HG03095 (cell line): ENCODE measurements around the gene FARP2.
A peak's percentile ranks its signal among the peaks of the same experiment; 100 is the strongest.

ENCODE experiments used
- ATAC-seq: cut with Tn5 transposase; IDR thresholded peaks from one replicate; pipeline ENCODE4 v1.9.1; 2021; ENCODE audit warnings: moderate library complexity; ENCODE audit not compliant: unreplicated experiment

FARP2 gene

DNA sequence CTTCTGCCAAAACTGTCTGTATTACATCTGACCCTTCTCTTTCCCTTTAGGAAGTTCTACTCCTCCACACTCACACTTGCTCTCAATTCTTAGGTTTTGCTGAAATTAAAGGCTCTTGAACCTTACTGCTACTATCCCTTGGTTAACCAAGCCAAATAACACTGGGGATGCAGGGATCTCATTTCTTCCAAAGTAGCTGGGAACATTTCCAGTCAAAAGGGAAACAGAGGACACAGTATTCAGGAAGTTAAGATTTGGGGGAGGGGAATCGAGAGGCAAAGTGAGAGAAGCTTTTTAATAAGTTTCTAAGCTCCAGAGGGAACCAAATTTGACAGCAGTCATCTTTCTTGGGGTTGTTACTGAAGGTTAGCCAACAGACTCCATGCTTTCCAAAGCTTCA lies 34.2 kb upstream of the FARP2 start:
- no peak for ATAC-seq

- no peak for ATAC-seq
These were observed 32.3 kb upstream of the FARP2 start for GRCh38 chr2:241323778-241324177.

DNA sequence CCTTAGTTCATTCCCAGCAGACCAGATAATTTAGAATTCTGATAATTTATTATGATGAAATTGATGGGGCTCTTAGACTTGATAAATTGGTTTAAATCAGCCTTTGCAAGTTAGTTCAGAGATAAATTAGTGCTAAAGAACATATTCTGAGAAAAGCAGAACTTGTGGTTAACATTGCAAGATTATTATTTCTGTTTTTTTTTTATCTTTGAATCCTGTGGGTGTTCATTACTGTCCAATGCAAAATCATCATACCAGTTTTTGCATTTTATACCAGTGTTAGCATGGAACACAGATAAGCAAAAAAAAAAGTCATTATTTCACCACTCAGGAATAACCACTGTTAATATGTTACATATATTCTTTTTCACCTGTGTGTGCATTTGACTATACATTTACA lies 31.3 kb upstream of the FARP2 start:
- no peak for ATAC-seq

DNA sequence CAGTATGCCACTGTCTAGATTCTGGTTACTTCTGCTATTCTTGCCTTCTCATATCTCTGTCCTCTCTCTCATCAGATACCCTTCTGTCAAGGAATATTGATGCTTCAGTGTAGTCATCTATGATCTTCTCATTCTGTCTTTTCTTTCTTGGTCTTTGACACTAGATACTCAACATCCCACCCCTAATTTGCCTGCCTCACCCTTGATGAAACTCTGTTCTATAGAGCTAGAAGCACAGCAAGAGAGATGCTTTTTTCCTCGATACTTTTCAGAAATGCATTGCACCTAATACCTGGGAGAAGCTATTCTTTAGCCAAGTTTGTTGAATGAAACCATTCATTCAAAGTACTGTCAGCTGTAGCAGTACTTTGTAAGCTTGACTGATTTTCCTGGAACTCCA lies 30.8 kb upstream of the FARP2 start:
- no peak for ATAC-seq

DNA sequence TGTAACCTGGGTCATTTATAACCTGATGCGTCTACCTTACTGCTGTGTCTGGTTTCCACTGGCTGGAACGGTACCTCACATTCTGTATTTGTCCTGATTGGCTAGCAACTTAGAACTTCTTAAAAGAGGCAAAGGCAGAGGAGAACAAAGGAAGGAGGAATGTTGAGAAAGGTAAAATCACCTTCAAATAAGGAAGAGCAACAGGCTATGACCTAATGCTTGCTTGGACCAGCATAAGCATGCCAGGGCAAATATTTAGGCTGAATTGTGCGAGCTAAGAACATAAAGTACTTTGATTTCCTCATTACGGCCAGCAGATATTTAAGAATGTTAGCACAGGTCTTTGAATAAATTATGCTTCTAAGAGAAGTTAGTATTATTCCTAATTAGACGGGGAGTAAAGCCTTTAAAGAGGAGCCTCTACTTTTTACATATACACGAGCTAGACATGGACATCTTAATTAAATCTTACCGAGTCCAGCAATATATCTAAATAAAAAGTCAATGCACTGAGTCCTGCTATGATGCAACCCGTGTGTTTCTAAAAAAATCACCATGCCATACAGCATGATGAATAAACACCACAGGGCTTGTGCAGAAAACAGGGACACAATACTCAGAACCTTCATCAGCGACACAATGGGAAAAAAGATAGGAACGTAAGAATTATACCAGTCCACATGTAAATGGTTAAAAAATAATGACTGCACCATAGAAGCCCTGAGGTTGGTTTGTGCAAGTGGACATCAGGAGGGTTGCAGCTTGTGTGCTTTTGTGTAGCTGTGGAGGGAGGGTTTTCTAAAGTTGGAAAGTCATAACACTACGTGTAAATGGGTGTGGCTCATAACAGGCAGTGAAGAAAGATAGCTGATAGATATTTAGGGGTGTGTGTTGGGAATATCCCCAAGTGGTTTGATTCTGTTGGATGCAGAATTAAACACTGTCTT lies 26.1 kb upstream of the FARP2 start:
- ATAC-seq = no peak

DNA sequence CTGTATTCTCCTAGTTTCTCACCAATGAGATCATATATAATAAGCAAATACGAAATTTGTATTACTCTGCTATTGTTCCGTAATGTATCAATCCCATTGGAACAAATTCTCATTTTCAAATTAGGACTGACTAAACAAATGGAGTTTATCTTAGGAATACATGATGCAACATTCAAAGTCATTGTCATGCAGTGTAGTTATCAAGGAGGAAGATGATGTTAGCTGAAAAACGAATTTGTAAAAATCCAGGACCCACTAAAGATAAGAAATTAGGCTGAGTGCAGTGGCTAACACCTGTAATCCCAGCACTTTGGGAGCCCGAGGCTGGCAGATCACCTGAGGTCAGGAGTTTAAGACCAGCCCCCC lies 25.5 kb upstream of the FARP2 start:
- no peak for ATAC-seq

DNA sequence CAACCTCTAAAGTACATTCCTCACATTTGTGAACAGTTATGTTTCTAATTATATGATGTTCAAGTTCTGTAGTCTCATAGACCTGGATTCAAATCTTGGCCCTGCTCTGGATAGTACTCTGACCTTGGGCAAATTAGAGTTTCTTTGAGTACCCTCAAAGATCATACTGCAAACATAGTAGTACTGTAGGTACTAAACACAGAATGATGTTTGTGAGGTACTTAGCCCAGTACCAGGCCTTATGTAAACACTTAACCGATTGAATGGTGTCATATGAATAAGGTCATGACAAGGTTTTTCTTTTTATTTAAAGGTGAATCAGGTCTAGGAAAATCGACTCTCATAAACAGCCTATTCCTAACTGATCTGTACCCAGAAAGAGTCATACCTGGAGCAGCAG lies 21.3 kb upstream of the FARP2 start:
- ATAC-seq = no peak

DNA sequence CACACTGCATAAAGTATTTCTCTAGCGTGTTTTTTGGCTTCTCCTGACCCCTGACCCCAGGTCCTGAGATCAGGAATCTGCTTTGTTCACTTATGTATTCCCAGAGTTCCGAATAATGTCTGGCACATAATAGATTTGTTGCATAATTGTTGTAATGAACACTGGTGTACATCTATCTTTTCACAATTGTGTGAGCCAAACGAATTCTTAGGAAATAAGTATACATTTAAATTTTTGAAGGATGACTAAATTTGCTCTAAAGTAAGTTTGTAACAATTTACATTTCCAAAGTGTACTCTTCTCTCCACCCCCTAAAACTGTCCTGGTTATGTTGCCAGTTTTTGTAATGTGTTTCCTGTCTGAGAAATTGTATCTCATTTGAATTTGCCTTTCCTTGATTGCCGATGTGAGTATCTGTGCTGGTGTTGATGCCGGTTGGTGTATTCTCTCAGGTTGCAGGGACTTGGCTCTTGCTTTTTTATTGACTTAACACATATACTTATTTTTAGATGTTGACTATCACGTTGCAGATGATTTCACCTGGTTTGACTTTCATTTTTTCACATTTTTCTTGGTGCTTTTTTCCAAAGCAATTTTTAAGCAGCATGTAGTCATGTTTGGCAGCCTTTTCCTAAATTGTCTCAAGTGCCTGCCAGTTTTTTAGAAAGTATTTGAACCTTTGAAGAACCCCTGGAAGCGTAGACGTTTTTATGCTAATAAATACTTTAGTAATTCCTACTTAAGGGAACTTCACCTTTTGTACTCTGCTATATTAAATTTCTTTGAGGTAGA lies 16.1 kb upstream of the FARP2 start:
- ATAC-seq = no peak

- no peak for ATAC-seq
These were observed 15.4 kb upstream of the FARP2 start for GRCh38 chr2:241340631-241341163.

GRCh38 chr2:241344925-241345651 lies 11.0 kb upstream of the FARP2 start:
- no peak for ATAC-seq

DNA sequence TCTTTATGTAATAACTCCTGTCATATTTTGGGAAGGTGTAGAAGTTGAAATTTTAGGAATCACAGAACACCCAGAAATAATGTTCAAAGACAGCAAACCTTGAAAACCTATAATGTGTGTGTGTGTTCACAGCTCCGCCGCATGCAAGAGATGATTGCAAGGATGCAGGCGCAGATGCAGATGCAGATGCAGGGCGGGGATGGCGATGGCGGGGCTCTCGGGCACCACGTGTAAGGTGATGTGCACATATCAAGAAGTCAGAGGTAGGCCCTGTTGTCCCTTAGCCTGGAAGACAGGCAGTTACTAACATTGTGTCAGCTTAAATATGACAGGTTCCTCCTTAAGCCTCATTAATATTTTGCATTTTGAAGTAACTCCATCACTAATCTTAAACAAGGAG lies 6.1 kb upstream of the FARP2 start:
- ATAC-seq = no peak

GRCh38 chr2:241350530-241350877 lies 5.6 kb upstream of the FARP2 start:
- no peak for ATAC-seq

GRCh38 chr2:241350878-241351639 lies 5.0 kb upstream of the FARP2 start:
- ATAC-seq = no peak

- no peak for ATAC-seq
These were observed 4.4 kb upstream of the FARP2 start for GRCh38 chr2:241351640-241352031.

GRCh38 chr2:241352227-241352626 lies 3.9 kb upstream of the FARP2 start:
- no peak for ATAC-seq

GRCh38 chr2:241354668-241355658 lies 1.1 kb upstream of the FARP2 start:
- no peak for ATAC-seq

- no peak for ATAC-seq
These were observed 781 bp downstream of the FARP2 start for GRCh38 chr2:241356871-241357260.

GRCh38 chr2:241357531-241357930 lies 1.4 kb downstream of the FARP2 start:
- ATAC-seq = no peak

- peak; percentile 37 for ATAC-seq
These were observed 2.4 kb downstream of the FARP2 start for GRCh38 chr2:241358470-241358869.
